Sigmoid colon (tissue), 7 donors: ENCODE results near the gene DLGAP4. TPM values are rescaled to one million over a fixed set of nuclear protein-coding genes. Genes with fewer than 3 reads are reported as not detected.
"Not testable (repeated sequence)": the region's sequence is repeated elsewhere in the genome, so short reads cannot be mapped to it uniquely, and the experiment has no call there.

Experiments used
- DNase-seq: peaks from one replicate; pipeline ENCODE4 v3.0.0-alpha.2; 2019
- H3K27ac ChIP-seq, 4 donors: fragments of 200-600 bp; sonication (generic); one replicate each; pipeline ENCODE4 v1.5.1; 2016 to 2019; ENCODE audit warnings: mild to moderate bottlenecking in 1 of 4
- H3K27me3 ChIP-seq, 3 donors: fragments of 200-600 bp; sonication (generic); one replicate each; pipeline ENCODE4 v1.5.1; 2019; ENCODE audit warnings: mild to moderate bottlenecking in 1 of 3
- H3K36me3 ChIP-seq, 4 donors: fragments of 200-600 bp; sonication (generic); one replicate each; pipeline ENCODE4 v1.5.1; 2016 to 2019
- H3K4me1 ChIP-seq, 4 donors: fragments of 200-600 bp; sonication (generic); one replicate each; pipeline ENCODE4 v1.5.1; 2017 to 2019
- H3K4me3 ChIP-seq, 4 donors: fragments of 200-600 bp; sonication (generic); one replicate each; pipeline ENCODE4 v1.5.1; 2017 to 2019; ENCODE audit warnings: mild to moderate bottlenecking in 2 of 4, moderate library complexity in 1 of 4
- H3K9me3 ChIP-seq, 4 donors: fragments of 200-600 bp in 3 of 4; sonication (generic) in 3 of 4; one replicate each; pipeline versions ENCODE4 v1.5.1 to v1.6.1; 2013 to 2019
- EP300 ChIP-seq, 4 donors: sonication (generic); formaldehyde crosslinking; IDR thresholded peaks; one replicate each; pipeline ENCODE4 v1.6.1; 2017; ENCODE audit warnings: antibody characterized with exemption in 4 of 4
- POLR2A ChIP-seq, 2 donors: fragments of 450-650 bp; IDR thresholded peaks; one replicate each; pipeline ENCODE4 v1.6.1; 2016; ENCODE audit warnings: antibody characterized with exemption in 2 of 2, mild to moderate bottlenecking in 2 of 2, moderate library complexity in 2 of 2
- POLR2AphosphoS5 ChIP-seq, 4 donors: sonication (generic); formaldehyde crosslinking; IDR thresholded peaks; one replicate each; pipeline ENCODE4 v1.6.1; 2017; ENCODE audit warnings: antibody characterized with exemption in 4 of 4
- WGBS, 2 donors: extraction: QIAGEN DNeasy Blood & Tissue Kit; methylation state at CpG; one replicate each; pipeline ENCODE4 v1.1.7; 2013; 5-methylcytosine and 5-hydroxymethylcytosine counted together
- intact Hi-C: fragments of 100-400 bp; cut with DNase I; formaldehyde crosslinking; loops from one replicate; pipeline ENCODE4 v1.15.1; 2023
- polyA plus RNA-seq, 3 donors: library from polyadenylated mRNA; stranded (reverse); fragments of 200-250 nt; gene quantifications; one replicate each; pipeline ENCODE4 v1.2.3, GENCODE V29; 2013
- total RNA-seq, 4 donors: library from RNA; depleted of rRNA; stranded (reverse); fragments of >200 nt; gene quantifications; one replicate each; pipeline ENCODE4 v1.1.0, GENCODE V29; 2016
- TF ChIP-seq, protein P1 (sequence below), 4 experiments: fragments of 450-650 bp in 3 of 4; fragments of 200-600 bp in 1 of 4; IDR thresholded peaks; one replicate each; pipeline ENCODE4 v1.5.1; 2016 to 2019; ENCODE audit warnings: antibody characterized with exemption in 4 of 4, mild to moderate bottlenecking in 3 of 4, moderate library complexity in 2 of 4
- donor health status: healthy with polysubstance abuse.
- donor health status: Bipolar disorder and iron deficiency.
- donor health status: healthy.

The DLGAP4 gene
- total and polyA plus RNA-seq, 7 donors: 21.0 to 60.7 (median 36.9) TPM

DNA sequence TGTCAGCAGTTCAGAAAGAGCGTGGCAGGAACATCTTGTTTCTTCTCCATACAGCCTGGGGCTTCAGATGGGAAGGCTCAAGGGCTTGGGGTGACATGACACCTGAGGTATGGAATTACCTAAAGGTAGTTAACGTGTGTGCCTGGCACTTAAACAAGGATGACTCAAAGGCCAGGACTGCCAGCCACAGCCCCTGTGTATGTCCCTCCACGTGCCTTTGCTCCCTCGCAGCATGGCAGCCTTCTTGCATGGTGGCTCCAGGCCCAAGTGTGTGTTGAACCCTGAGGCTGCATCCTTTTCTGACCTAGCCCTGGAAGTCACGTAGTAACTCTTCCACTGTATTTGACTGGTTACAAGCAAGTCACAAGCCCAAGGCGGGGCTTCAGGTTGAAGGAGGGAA, 201.6 kb downstream of the DLGAP4 start:
- Histone ChIP-seq H3K4me1 (peaks cover 0 to 3% (median 0%) of the 10 kb centered on the region in 4 donors), H3K27ac (no peak overlapping the region), H3K27me3 (no peaks in the 10 kb centered on the region), H3K9me3 (no peaks in the 10 kb centered on the region), H3K36me3 (peaks cover 0 to 92% (median 24%) of the 10 kb centered on the region in 4 donors), H3K4me3 (no peak overlapping the region)
- peak; percentile 48 for DNase-seq
- TF ChIP-seq, protein P1, sequence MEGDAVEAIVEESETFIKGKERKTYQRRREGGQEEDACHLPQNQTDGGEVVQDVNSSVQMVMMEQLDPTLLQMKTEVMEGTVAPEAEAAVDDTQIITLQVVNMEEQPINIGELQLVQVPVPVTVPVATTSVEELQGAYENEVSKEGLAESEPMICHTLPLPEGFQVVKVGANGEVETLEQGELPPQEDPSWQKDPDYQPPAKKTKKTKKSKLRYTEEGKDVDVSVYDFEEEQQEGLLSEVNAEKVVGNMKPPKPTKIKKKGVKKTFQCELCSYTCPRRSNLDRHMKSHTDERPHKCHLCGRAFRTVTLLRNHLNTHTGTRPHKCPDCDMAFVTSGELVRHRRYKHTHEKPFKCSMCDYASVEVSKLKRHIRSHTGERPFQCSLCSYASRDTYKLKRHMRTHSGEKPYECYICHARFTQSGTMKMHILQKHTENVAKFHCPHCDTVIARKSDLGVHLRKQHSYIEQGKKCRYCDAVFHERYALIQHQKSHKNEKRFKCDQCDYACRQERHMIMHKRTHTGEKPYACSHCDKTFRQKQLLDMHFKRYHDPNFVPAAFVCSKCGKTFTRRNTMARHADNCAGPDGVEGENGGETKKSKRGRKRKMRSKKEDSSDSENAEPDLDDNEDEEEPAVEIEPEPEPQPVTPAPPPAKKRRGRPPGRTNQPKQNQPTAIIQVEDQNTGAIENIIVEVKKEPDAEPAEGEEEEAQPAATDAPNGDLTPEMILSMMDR (IDR thresholded peaks at IDR 0.05): no peak
- intact Hi-C loops: no loop called here
- 95 to 96% methylated on average over 6 of the region's 6 CpGs for WGBS, 2 donors

GRCh38 chr20:36519012-36519719, 213.0 kb downstream of the DLGAP4 start:
- no peak overlapping the region for H3K27ac ChIP-seq
- H3K27me3 ChIP-seq: no peaks in the 10 kb centered on the region
- no peaks in the 10 kb centered on the region for H3K9me3 ChIP-seq
- no peak for DNase-seq
- WGBS, 2 donors: 94% methylated on average over 17 of the region's 17 CpGs
- no peak overlapping the region for H3K4me3 ChIP-seq
- intact Hi-C loops: no loop called here
- H3K36me3 ChIP-seq: peaks cover 5 to 56% (median 18%) of the 10 kb centered on the region in 4 donors
- peaks cover 0 to 56% (median 36%) of the 10 kb centered on the region in 4 donors for H3K4me1 ChIP-seq
- TF ChIP-seq POLR2AphosphoS5 (IDR thresholded peaks at IDR 0.05) (no peak), POLR2A (IDR thresholded peaks at IDR 0.05) (no peak)

- peaks cover 10 to 55% (median 24%) of the 10 kb centered on the region in 4 donors for H3K36me3 ChIP-seq
- H3K4me1 ChIP-seq: peaks cover 0 to 56% (median 36%) of the 10 kb centered on the region in 4 donors
- no peak overlapping the region for H3K4me3 ChIP-seq
- no peaks in the 10 kb centered on the region for H3K9me3 ChIP-seq
- peak overlapping the region in 2 of 4 donors; percentile 3 to 23 for H3K27ac ChIP-seq
- intact Hi-C loops: no loop called here
- no peaks in the 10 kb centered on the region for H3K27me3 ChIP-seq
- WGBS, 2 donors: 93 to 94% methylated on average over 2 of the region's 2 CpGs
- TF ChIP-seq POLR2AphosphoS5 (IDR thresholded peaks at IDR 0.05) (no peak), POLR2A (IDR thresholded peaks at IDR 0.05) (no peak), EP300 (IDR thresholded peaks at IDR 0.05) (no peak)
- TF ChIP-seq, protein P1 (IDR thresholded peaks at IDR 0.05): no peak
- DNase-seq: no peak
These were observed 213.8 kb downstream of the DLGAP4 start for GRCh38 chr20:36519944-36520343.

GRCh38 chr20:36521526-36521925, 215.4 kb downstream of the DLGAP4 start:
- peak overlapping the region; percentile 11 to 30 (median 18) for H3K27ac ChIP-seq
- no peaks in the 10 kb centered on the region for H3K27me3 ChIP-seq
- TF ChIP-seq, protein P1 (IDR thresholded peaks at IDR 0.05): no peak
- TF ChIP-seq EP300 (IDR thresholded peaks at IDR 0.05) (no peak), POLR2A (IDR thresholded peaks at IDR 0.05) (no peak), POLR2AphosphoS5 (IDR thresholded peaks at IDR 0.05) (no peak)
- H3K36me3 ChIP-seq: peaks cover 17 to 61% (median 37%) of the 10 kb centered on the region in 4 donors
- 90 to 92% methylated on average over 1 of the region's 1 CpG for WGBS, 2 donors
- no peak for DNase-seq
- H3K4me1 ChIP-seq: peaks cover 0 to 58% (median 39%) of the 10 kb centered on the region in 4 donors
- intact Hi-C loops: no loop called here
- no peak overlapping the region for H3K4me3 ChIP-seq
- no peaks in the 10 kb centered on the region for H3K9me3 ChIP-seq

DNA sequence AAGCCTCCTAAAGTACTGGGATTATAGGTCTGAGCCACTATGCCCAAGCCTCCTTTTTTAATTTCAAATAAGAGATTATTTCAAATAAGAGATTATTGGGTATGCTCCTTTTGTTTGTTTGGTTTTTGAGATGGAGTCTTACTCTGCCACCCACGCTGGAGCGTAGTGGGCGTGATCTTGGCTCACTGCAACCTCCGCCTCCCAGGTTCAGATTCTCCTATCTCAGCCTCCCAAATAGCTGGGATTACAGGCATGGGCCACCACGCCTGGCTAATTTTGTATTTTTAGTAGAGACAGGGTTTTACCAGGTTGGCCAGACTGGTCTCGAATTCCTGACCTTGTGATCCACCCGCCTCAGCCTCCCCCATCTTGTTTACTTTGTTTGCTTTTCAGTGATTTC, 216.3 kb downstream of the DLGAP4 start:
- H3K27ac ChIP-seq: peak overlapping the region; percentile 11 to 30 (median 18)
- H3K9me3 ChIP-seq, H3K4me3 ChIP-seq, intact Hi-C loops, DNase-seq, H3K27me3 ChIP-seq: not testable (repeated sequence)
- WGBS, 2 donors: 95% methylated on average over 7 of the region's 7 CpGs
- H3K36me3 ChIP-seq: peaks cover 17 to 63% (median 41%) of the 10 kb centered on the region in 4 donors
- peaks cover 0 to 61% (median 46%) of the 10 kb centered on the region in 4 donors for H3K4me1 ChIP-seq
